Smooth muscle cell (in vitro differentiated cells): Measurements from ENCODE around the gene ERGIC1. TPM values are rescaled to one million over a fixed set of nuclear protein-coding genes. Genes with fewer than 3 reads are reported as not detected.

ENCODE experiments used
- DNase-seq: peaks from one replicate; lab custom pipeline; 2025; ENCODE audit not compliant: unreplicated experiment; lab: John Stamatoyannopoulos, UW
- H2AFZ ChIP-seq: fragments of 200-600 bp; sonication (generic); 2 replicates; pipeline ENCODE4 v1.6.0; 2016; ENCODE audit warnings: antibody characterized with exemption, low read depth, mild to moderate bottlenecking
- H3F3A ChIP-seq: fragments of 200-600 bp; sonication (generic); 2 replicates; pipeline ENCODE4 v1.6.0; 2017; ENCODE audit warnings: antibody characterized with exemption, low read depth
- H3K27ac ChIP-seq: fragments of 200-600 bp; sonication (generic); 2 replicates; pipeline ENCODE4 v1.5.1; 2016; ENCODE audit warnings: low read depth, mild to moderate bottlenecking
- H3K27me3 ChIP-seq: fragments of 200-600 bp; sonication (generic); 2 replicates; pipeline ENCODE4 v1.6.1; 2016; ENCODE audit warnings: low read depth, mild to moderate bottlenecking
- H3K36me3 ChIP-seq: fragments of 200-600 bp; sonication (generic); 2 replicates; pipeline ENCODE4 v1.5.1; 2016; ENCODE audit warnings: low read depth
- H3K4me1 ChIP-seq: fragments of 200-600 bp; sonication (generic); 2 replicates; pipeline ENCODE4 v1.5.1; 2016; ENCODE audit warnings: low read depth
- H3K4me2 ChIP-seq: fragments of 200-600 bp; sonication (generic); 2 replicates; pipeline ENCODE4 v1.6.0; 2016; ENCODE audit warnings: mild to moderate bottlenecking
- H3K4me3 ChIP-seq: fragments of 200-600 bp; sonication (generic); 2 replicates; pipeline ENCODE4 v1.5.1; 2016; ENCODE audit warnings: mild to moderate bottlenecking
- H3K79me2 ChIP-seq: fragments of 200-600 bp; sonication (generic); 2 replicates; pipeline ENCODE4 v1.6.0; 2016; ENCODE audit warnings: low read depth, mild to moderate bottlenecking
- H3K9ac ChIP-seq: fragments of 200-600 bp; sonication (generic); 2 replicates; pipeline ENCODE4 v1.6.0; 2016; ENCODE audit warnings: low read depth
- H3K9me3 ChIP-seq: fragments of 200-600 bp; sonication (generic); replicated peaks from 2 replicates; pipeline ENCODE4 v1.5.1; 2016; ENCODE audit warnings: low read depth
- H4K20me1 ChIP-seq: fragments of 200-600 bp; sonication (generic); 2 replicates; pipeline ENCODE4 v1.6.0; 2016; ENCODE audit warnings: low read depth
- WGBS: methylation state at CpG from one replicate; pipeline ENCODE4 v1.1.7; 2016; ENCODE audit warnings: low lambda C conversion rate; 5-methylcytosine and 5-hydroxymethylcytosine counted together
- polyA plus RNA-seq: library from polyadenylated mRNA; unstranded; fragments of >200 nt; fragmentation: Nextera tagmentation; extraction: Ambion mirVana; gene quantifications from 2 replicates; pipeline ENCODE4 v1.2.1, GENCODE V29; 2016
- total RNA-seq: library from RNA; depleted of rRNA; stranded (reverse); fragments of >200 nt; gene quantifications from 2 replicates; pipeline ENCODE4 v1.2.3, GENCODE V29; 2014
- TF ChIP-seq, protein P1 (sequence below): fragments of 200-600 bp; sonication (generic); IDR thresholded peaks from 2 replicates; pipeline ENCODE4 v1.5.1; 2017; ENCODE audit warnings: borderline replicate concordance, mild to moderate bottlenecking, antibody characterized with exemption; ENCODE audit not compliant: insufficient read depth, poor library complexity, severe bottlenecking

Gene ERGIC1
- total and polyA plus RNA-seq, 2 experiments from 2014 or later, result 38.2 to 140 TPM

DNA sequence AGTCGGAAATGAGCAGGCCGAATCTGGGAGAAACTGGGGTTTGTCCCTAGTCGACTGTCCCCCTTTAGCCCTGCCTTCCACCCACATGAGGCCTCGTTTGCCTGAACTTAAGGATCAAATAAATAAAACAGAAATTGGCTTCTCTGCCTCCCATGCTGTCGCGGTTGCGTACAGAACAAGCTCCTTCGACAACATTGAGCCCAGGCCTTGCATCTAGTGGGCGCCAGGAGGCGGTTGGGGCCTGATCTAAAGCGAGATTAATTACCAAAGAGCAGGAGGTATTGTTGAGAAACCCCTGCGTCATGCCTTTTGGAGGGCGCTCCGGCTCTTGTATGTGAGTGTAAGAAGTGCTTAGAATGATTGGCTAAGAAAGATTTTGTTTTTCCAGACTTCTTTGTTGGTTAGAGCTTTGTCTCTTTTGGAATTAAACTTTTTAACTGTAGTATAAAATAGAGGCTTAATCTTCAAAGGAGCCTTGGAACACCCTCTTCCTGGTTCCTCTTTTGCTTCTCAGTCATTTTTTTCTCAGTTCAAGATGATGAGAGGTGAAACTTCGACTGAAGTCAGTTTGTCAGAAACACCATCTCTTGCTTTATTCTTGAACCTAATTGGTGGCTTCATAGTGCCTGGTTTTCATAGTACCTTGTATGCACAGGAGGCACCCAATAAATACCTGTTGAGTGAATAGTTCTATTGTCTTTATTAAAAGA lies 150.3 kb downstream of the ERGIC1 start:
- TF ChIP-seq, protein P1, sequence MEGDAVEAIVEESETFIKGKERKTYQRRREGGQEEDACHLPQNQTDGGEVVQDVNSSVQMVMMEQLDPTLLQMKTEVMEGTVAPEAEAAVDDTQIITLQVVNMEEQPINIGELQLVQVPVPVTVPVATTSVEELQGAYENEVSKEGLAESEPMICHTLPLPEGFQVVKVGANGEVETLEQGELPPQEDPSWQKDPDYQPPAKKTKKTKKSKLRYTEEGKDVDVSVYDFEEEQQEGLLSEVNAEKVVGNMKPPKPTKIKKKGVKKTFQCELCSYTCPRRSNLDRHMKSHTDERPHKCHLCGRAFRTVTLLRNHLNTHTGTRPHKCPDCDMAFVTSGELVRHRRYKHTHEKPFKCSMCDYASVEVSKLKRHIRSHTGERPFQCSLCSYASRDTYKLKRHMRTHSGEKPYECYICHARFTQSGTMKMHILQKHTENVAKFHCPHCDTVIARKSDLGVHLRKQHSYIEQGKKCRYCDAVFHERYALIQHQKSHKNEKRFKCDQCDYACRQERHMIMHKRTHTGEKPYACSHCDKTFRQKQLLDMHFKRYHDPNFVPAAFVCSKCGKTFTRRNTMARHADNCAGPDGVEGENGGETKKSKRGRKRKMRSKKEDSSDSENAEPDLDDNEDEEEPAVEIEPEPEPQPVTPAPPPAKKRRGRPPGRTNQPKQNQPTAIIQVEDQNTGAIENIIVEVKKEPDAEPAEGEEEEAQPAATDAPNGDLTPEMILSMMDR, result peak; percentile 23
- Histone ChIP-seq H3K27me3 (no peaks in the 10 kb centered on the region), H3K27ac (peak overlapping the region; percentile 83), H3K36me3 (no peaks in the 10 kb centered on the region), H3K9me3 (no peaks in the 10 kb centered on the region), H3K79me2 (peaks cover 50% of the 10 kb centered on the region), H3K4me1 (no peaks in the 10 kb centered on the region), H3K4me3 (peak overlapping the region; percentile 73), H3K9ac (peak overlapping the region; percentile 91), H4K20me1 (peaks cover 27% of the 10 kb centered on the region), H2AFZ (peak overlapping the region; percentile 81), H3K4me2 (peak overlapping the region; percentile 93), H3F3A (no peaks in the 10 kb centered on the region)
- WGBS, result 2% methylated on average over 15 of the region's 15 CpGs
- DNase-seq, result peak; percentile 45

DNA sequence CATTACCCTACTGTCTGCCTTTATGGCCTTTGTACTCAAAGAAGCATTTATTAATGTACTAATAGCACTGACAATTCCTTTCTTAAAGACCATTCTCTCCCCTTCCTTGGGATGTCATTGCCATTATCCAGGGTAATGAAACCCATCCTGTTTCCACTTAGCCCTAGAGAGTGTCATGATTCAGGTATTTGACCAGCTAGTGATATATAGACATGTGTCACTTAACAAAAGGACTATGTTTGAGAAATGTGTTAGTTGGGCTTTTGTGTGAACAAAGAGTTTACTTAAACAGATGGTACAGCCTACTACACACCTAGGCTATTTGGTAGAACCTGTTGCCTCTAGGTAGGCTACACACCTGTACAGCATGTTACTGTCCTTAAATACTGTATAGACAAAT lies 151.5 kb downstream of the ERGIC1 start:
- peaks cover 39% of the 10 kb centered on the region for H4K20me1 ChIP-seq
- no peaks in the 10 kb centered on the region for H3K36me3 ChIP-seq
- peak overlapping the region; percentile 73 for H3K4me3 ChIP-seq
- no peaks in the 10 kb centered on the region for H3F3A ChIP-seq
- no peak overlapping the region for H2AFZ ChIP-seq
- H3K27me3 ChIP-seq, result no peaks in the 10 kb centered on the region
- peak overlapping the region; percentile 53 for H3K27ac ChIP-seq
- H3K9ac ChIP-seq, result no peak overlapping the region
- DNase-seq, result no peak
- peaks cover 62% of the 10 kb centered on the region for H3K79me2 ChIP-seq
- TF ChIP-seq, protein P1, result no peak
- H3K4me2 ChIP-seq, result peak overlapping the region; percentile 93
- H3K9me3 ChIP-seq, result no peaks in the 10 kb centered on the region
- H3K4me1 ChIP-seq, result no peaks in the 10 kb centered on the region

DNA sequence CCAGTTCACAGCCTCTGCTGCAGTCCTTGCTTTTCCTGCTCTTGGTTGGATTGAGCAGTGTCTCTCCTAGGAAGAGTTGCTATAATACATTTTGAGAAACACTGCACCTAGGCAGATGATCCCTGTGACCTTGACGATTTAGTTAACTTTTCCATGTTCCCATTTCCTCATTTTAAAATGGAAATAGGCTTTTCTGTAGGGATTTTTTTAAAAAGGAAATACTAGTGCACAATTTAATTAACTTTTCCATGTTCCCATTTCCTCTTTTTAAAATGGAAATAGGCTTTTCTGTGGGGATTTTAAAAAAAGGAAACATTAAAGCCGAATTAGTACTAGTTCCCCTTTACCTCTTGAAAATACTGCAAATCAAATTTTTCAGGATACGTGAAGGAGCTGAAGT lies 154.2 kb downstream of the ERGIC1 start:
- Histone ChIP-seq H3K79me2 (peaks cover 87% of the 10 kb centered on the region), H3F3A (no peaks in the 10 kb centered on the region), H3K4me1 (no peaks in the 10 kb centered on the region), H4K20me1 (peaks cover 59% of the 10 kb centered on the region), H3K4me3 (no peak overlapping the region), H3K27ac (no peak overlapping the region), H2AFZ (no peak overlapping the region), H3K9me3 (no peaks in the 10 kb centered on the region), H3K27me3 (no peaks in the 10 kb centered on the region), H3K9ac (no peak overlapping the region), H3K36me3 (no peaks in the 10 kb centered on the region), H3K4me2 (no peak overlapping the region)
- TF ChIP-seq, protein P1, result no peak
- DNase-seq, result no peak
- WGBS, result 98% methylated on average over 3 of the region's 3 CpGs

DNA sequence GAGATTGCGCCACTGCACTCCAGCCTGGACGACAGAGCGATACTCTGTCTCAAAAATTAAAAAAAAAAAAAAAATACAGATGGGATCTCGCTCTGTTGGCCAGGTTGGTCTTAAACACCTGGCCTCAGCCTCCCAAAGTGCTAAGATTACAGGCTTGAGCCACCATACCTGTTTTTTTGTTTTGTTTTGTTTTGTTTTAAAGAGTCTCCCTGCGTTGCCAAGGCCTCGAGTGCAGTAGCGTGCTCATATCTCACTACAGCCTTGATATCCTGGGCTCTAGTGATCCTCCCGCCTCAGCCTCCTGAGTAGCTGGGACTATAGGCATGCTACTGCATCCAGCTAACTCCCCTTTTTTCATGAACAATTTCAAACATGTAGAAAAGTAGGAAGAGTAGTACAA lies 156.7 kb downstream of the ERGIC1 start:
- Histone ChIP-seq H3F3A (no peaks in the 10 kb centered on the region), H2AFZ (no peak overlapping the region), H3K27ac (no peak overlapping the region), H3K4me3 (no peak overlapping the region), H3K4me1 (no peaks in the 10 kb centered on the region), H3K79me2 (peaks cover 78% of the 10 kb centered on the region), H3K9me3 (no peaks in the 10 kb centered on the region), H3K9ac (no peak overlapping the region), H3K27me3 (no peaks in the 10 kb centered on the region), H3K36me3 (peaks cover 8% of the 10 kb centered on the region), H3K4me2 (no peak overlapping the region), H4K20me1 (peaks cover 79% of the 10 kb centered on the region)
- over 99% methylated on average over 7 of the region's 8 CpGs for WGBS
- TF ChIP-seq, protein P1, result no peak
- no peak for DNase-seq
